PC-3 (cell line): ENCODE results near the gene BEND5.

Experiments
- CTCF ChIP-seq: fragments of 300-600 bp; sonication (generic); conservative IDR thresholded peaks from 2 replicates; pipeline ENCODE4 v1.5.1; 2017; ENCODE audit warnings: antibody characterized with exemption, low read depth, mild to moderate bottlenecking, low read length
- EZH2 ChIP-seq: fragments of 300-600 bp; sonication (generic); IDR thresholded peaks from one replicate; pipeline ENCODE4 v1.6.1; 2017; ENCODE audit warnings: antibody characterized with exemption, mild to moderate bottlenecking, low read length; ENCODE audit not compliant: unreplicated experiment

- no peak for TF ChIP-seq CTCF
- TF ChIP-seq EZH2, result no peak
These were observed 37.6 kb downstream of the BEND5 start for GRCh38 chr1:48739091-48739490.
